Sciatic nerve (tissue), 2 donors: ENCODE measurements around the gene SNX15. TPM values are rescaled to one million over a fixed set of nuclear protein-coding genes. Genes with fewer than 3 reads are reported as not detected.

Experiments used
- ATAC-seq: fragments of 200-7000 bp; cut with Tn5 transposase; one replicate; pipeline ENCODE4 v1.9.1; 2020; ENCODE audit warnings: mild to moderate bottlenecking, moderate library complexity
- DNase-seq: peaks from one replicate; pipeline ENCODE4 v3.0.0-alpha.2; 2020; ENCODE audit warnings: low spot score
- intact Hi-C: fragments of 100-400 bp; cut with DNase I; formaldehyde crosslinking; loops from one replicate; pipeline ENCODE4 v1.14.2; 2022
- microRNA-seq: library from miRNA; unstranded; fragments of <30 nt; microRNA quantifications from one replicate; pipeline ENCODE4 v1.2.0, GENCODE V29; 2020
- total RNA-seq: library from RNA; stranded (reverse); fragmentation: NEBNext Ultra II Directional; extraction: Animal tissue kit (Norgen Biotek cat#: 25700); gene quantifications from one replicate; pipeline ENCODE4 v1.2.1, GENCODE V29; 2021
- donor health status: DM: no; HTN: no; CAD: no.
- donor health status: DM: no; HTN: no; CAD: no.

SNX15 gene
- total RNA-seq, 1 donor from 2014 or later = 34.4 TPM

GRCh38 chr11:65071907-65072630 is 44.8 kb downstream of the SNX15 start:
- intact Hi-C loops = no loop called here
- no peak for ATAC-seq

GRCh38 chr11:65072631-65072966 is 45.4 kb downstream of the SNX15 start:
- no peak for DNase-seq
- intact Hi-C loops = no loop called here
- ATAC-seq = no peak

More at GRCh38 chr11:65071907-65072630, 44.8 kb downstream of the SNX15 start:
- DNase-seq = no peak

- no peak for ATAC-seq
- intact Hi-C loops = no loop called here
- no peak for DNase-seq
Measured at GRCh38 chr11:65077451-65077850, 50.2 kb downstream of the SNX15 start.

GRCh38 chr11:65078151-65078550 is 50.9 kb downstream of the SNX15 start:
- DNase-seq = no peak
- intact Hi-C loops = no loop called here
- no peak for ATAC-seq

- DNase-seq (no peak), ATAC-seq (no peak)
- intact Hi-C loops = no loop called here
Measured at GRCh38 chr11:65078786-65079342, 51.6 kb downstream of the SNX15 start.

GRCh38 chr11:65083134-65083833 is 56.0 kb downstream of the SNX15 start:
- ATAC-seq (no peak), DNase-seq (no peak)
- intact Hi-C loops = no loop called here

GRCh38 chr11:65083834-65084597 is 56.8 kb downstream of the SNX15 start, which contains the start of the genes CDCA5 and ZFPL1:
Gene CDCA5, minus strand, starts transcription at chr11:65084040. Its CDS starts 62 bp downstream, at chr11:65083978.
Gene ZFPL1, plus strand, starts transcription at chr11:65084222. Its CDS starts 477 bp downstream, at chr11:65084699.
- peak; percentile 99 for ATAC-seq
- intact Hi-C loops = no loop called here
- DNase-seq = peak; percentile 97

GRCh38 chr11:65084598-65085375 is 57.5 kb downstream of the SNX15 start:
- intact Hi-C loops = no loop called here
- ATAC-seq (peak; percentile 2), DNase-seq (no peak)

GRCh38 chr11:65085446-65085845 is 58.2 kb downstream of the SNX15 start:
- no peak for ATAC-seq
- no peak for DNase-seq
- intact Hi-C loops = no loop called here

- intact Hi-C loops = no loop called here
- ATAC-seq (no peak), DNase-seq (no peak)
Measured at GRCh38 chr11:65086809-65087208, 59.6 kb downstream of the SNX15 start.

GRCh38 chr11:65087216-65087615 is 60.0 kb downstream of the SNX15 start:
- no peak for DNase-seq
- no peak for ATAC-seq
- intact Hi-C loops = no loop called here

- ATAC-seq (no peak), DNase-seq (no peak)
- intact Hi-C loops = no loop called here
Measured at GRCh38 chr11:65087827-65088226, 60.6 kb downstream of the SNX15 start.

GRCh38 chr11:65089621-65090020 is 62.4 kb downstream of the SNX15 start:
- DNase-seq (no peak), ATAC-seq (no peak)
- intact Hi-C loops = no loop called here

Small RNAs within 50 kb of the gene (microRNA-seq; reads per million reads assigned to microRNA genes)
- not detected for gene MIR6879

Other genes with a start within 250 kb of the SNX15 start
- gene SF1, start 248.9 kb upstream of the SNX15 start, total RNA-seq = 366 TPM
- gene MAP4K2, start 224.2 kb upstream of the SNX15 start, total RNA-seq = 18.0 TPM
- 17.7 TPM for gene MEN1, start 216.9 kb upstream of the SNX15 start, total RNA-seq
- 0.58 TPM for gene CDC42BPG, start 182.8 kb upstream of the SNX15 start, total RNA-seq
- 64.5 TPM for gene EHD1, start 148.8 kb upstream of the SNX15 start, total RNA-seq
- gene ATG2A, start 110.2 kb upstream of the SNX15 start, total RNA-seq = 28.0 TPM
- 21.1 TPM for gene PPP2R5B, start 102.8 kb upstream of the SNX15 start, total RNA-seq
- gene GPHA2, start 91.5 kb upstream of the SNX15 start, total RNA-seq = not detected
- not detected for gene MAJIN, start 55.3 kb upstream of the SNX15 start, total RNA-seq
- gene BATF2, start 30.5 kb upstream of the SNX15 start, total RNA-seq = 2.9 TPM
- gene ARL2, start 13.3 kb upstream of the SNX15 start, total RNA-seq = 130 TPM
- gene SAC3D1, start 13.8 kb downstream of the SNX15 start, total RNA-seq = 4.9 TPM
- gene NAALADL1, start 31.1 kb downstream of the SNX15 start, total RNA-seq = 14.7 TPM
- 0.71 TPM for gene CDCA5, start 56.6 kb downstream of the SNX15 start, total RNA-seq
- gene ZFPL1, start 56.8 kb downstream of the SNX15 start, total RNA-seq = 32.9 TPM
- 115 TPM for gene VPS51, start 68.8 kb downstream of the SNX15 start, total RNA-seq
- 18.2 TPM for gene TM7SF2, start 84.4 kb downstream of the SNX15 start, total RNA-seq
- gene ZNHIT2, start 90.3 kb downstream of the SNX15 start, total RNA-seq = 6.8 TPM
- gene FAU, start 94.7 kb downstream of the SNX15 start, total RNA-seq = 722 TPM
- 32.1 TPM for gene MRPL49, start 94.9 kb downstream of the SNX15 start, total RNA-seq
- gene SYVN1, start 107.1 kb downstream of the SNX15 start, total RNA-seq = 75.9 TPM
- not detected for gene SPDYC, start 142.8 kb downstream of the SNX15 start, total RNA-seq
- gene CAPN1, start 154.5 kb downstream of the SNX15 start, total RNA-seq = 125 TPM
- gene POLA2, start 234.5 kb downstream of the SNX15 start, total RNA-seq = 5.5 TPM